Thoracic aorta (tissue), 2 donors: Measurements from ENCODE around the gene TRPV6. TPM values are rescaled to one million over a fixed set of nuclear protein-coding genes. Genes with fewer than 3 reads are reported as not detected.

Experiments used
- ATAC-seq: fragments of 150-250 bp; one replicate; pipeline ENCODE4 v1.8.0; 2017; ENCODE audit warnings: low read depth; ENCODE audit not compliant: insufficient number of reproducible peaks, low FRiP score
- DNase-seq: peaks from one replicate; pipeline ENCODE4 v3.0.0-alpha.2; 2020; ENCODE audit warnings: low spot score
- H3K27ac ChIP-seq, 2 donors: fragments of 200-600 bp; sonication (generic); 1 replicate in 1 of 2; 2 replicates in 1 of 2; pipeline ENCODE4 v1.5.1; 2016; ENCODE audit warnings: mild to moderate bottlenecking in 2 of 2, moderate library complexity in 2 of 2
- H3K27me3 ChIP-seq: fragments of 200-600 bp; sonication (generic); replicated peaks from 2 replicates; pipeline ENCODE4 v1.6.0; 2016; ENCODE audit warnings: mild to moderate bottlenecking; ENCODE audit not compliant: insufficient read depth
- H3K36me3 ChIP-seq: fragments of 200-600 bp; sonication (generic); one replicate; pipeline ENCODE4 v1.5.1; 2016
- H3K4me1 ChIP-seq, 2 donors: fragments of 200-600 bp; sonication (generic); 1 replicate in 1 of 2; 2 replicates in 1 of 2; pipeline versions ENCODE4 v1.5.1 to v1.6.0; 2016; ENCODE audit warnings: low read depth in 2 of 2, mild to moderate bottlenecking in 1 of 2; ENCODE audit not compliant: control insufficient read depth in 1 of 2
- H3K4me3 ChIP-seq: fragments of 200-600 bp; sonication (generic); 2 replicates; pipeline ENCODE4 v1.5.1; 2016; ENCODE audit warnings: mild to moderate bottlenecking
- H3K9me3 ChIP-seq: fragments of 200-600 bp; sonication (generic); 2 replicates; pipeline ENCODE4 v1.5.1; 2016
- total RNA-seq, 2 donors: library from RNA; depleted of rRNA; stranded (reverse); fragments of >200 nt; gene quantifications; one replicate each; pipeline versions ENCODE4 v1.1.0 to v1.2.3, GENCODE V29; 2016
- TF ChIP-seq, protein P1 (sequence below): fragments of 200-600 bp; sonication (generic); IDR thresholded peaks from one replicate; pipeline ENCODE4 v1.5.1; 2019; ENCODE audit warnings: antibody characterized with exemption

TRPV6 gene
- total RNA-seq, 2 donors from 2014 or later = not detected

GRCh38 chr7:142896151-142896550 lies 10.6 kb upstream of the TRPV6 start:
- TF ChIP-seq, protein P1, sequence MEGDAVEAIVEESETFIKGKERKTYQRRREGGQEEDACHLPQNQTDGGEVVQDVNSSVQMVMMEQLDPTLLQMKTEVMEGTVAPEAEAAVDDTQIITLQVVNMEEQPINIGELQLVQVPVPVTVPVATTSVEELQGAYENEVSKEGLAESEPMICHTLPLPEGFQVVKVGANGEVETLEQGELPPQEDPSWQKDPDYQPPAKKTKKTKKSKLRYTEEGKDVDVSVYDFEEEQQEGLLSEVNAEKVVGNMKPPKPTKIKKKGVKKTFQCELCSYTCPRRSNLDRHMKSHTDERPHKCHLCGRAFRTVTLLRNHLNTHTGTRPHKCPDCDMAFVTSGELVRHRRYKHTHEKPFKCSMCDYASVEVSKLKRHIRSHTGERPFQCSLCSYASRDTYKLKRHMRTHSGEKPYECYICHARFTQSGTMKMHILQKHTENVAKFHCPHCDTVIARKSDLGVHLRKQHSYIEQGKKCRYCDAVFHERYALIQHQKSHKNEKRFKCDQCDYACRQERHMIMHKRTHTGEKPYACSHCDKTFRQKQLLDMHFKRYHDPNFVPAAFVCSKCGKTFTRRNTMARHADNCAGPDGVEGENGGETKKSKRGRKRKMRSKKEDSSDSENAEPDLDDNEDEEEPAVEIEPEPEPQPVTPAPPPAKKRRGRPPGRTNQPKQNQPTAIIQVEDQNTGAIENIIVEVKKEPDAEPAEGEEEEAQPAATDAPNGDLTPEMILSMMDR = no peak
- H3K36me3 ChIP-seq = no peaks in the 10 kb centered on the region
- DNase-seq (no peak), ATAC-seq (no peak)
- H3K4me3 ChIP-seq = no peak overlapping the region
- no peak overlapping the region for H3K27ac ChIP-seq
- H3K27me3 ChIP-seq = no peaks in the 10 kb centered on the region
- H3K9me3 ChIP-seq = no peaks in the 10 kb centered on the region
- H3K4me1 ChIP-seq = no peaks in the 10 kb centered on the region

GRCh38 chr7:142894985-142895593 lies 9.5 kb upstream of the TRPV6 start:
- no peak for DNase-seq
- Histone ChIP-seq H3K36me3 (no peaks in the 10 kb centered on the region), H3K27ac (no peak overlapping the region), H3K9me3 (no peaks in the 10 kb centered on the region), H3K27me3 (no peaks in the 10 kb centered on the region), H3K4me3 (no peak overlapping the region), H3K4me1 (no peaks in the 10 kb centered on the region)
- TF ChIP-seq, protein P1 = no peak
- no peak for ATAC-seq

DNA sequence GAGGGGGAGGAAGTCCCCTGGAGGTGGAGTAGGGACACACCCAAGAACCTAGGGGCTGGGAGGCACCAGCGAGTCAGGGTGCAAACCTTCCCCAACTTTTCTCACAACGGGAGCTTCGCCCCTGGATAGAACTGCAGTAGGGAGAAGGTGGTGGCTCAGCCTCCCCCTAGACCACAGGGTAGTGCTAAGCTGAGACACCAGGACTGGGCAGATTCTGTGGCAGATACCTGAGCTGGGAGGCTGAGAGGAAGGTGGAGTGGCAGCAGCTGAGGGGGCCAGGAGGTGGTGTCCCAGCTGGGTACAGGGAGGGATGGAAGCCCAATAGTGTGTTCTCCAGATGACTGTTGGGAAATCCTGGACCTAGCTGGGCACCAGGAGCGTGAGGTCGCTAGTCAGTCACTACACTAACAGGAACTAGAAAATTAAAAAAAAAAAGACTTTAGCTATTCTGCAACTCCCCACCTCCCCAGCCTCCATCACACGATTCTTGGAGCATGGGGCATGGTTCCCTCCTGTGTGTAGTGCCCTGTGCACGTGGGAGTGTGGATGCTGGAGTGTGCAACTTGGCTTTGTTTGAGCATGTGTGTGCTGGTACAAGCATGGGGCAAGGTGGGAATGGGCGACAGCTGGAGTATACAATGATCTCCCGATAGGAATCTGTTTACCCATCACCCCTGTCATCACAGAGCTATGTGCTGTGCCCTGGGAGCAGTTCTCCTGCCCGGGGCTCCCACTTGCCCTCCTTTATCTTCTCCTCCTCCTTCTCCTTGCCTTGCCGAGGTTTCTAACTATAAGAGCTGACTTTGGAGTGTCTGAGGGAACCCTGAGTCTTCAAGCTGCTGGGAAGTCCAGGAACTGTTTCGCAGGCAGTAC lies 8.8 kb upstream of the TRPV6 start:
- Histone ChIP-seq H3K4me3 (no peak overlapping the region), H3K4me1 (no peaks in the 10 kb centered on the region), H3K36me3 (no peaks in the 10 kb centered on the region), H3K27me3 (no peaks in the 10 kb centered on the region), H3K27ac (no peak overlapping the region), H3K9me3 (no peaks in the 10 kb centered on the region)
- TF ChIP-seq, protein P1 = no peak
- ATAC-seq (no peak), DNase-seq (no peak)

- Histone ChIP-seq H3K9me3 (no peaks in the 10 kb centered on the region), H3K36me3 (no peaks in the 10 kb centered on the region), H3K4me1 (no peaks in the 10 kb centered on the region), H3K27ac (no peak overlapping the region), H3K4me3 (no peak overlapping the region), H3K27me3 (no peaks in the 10 kb centered on the region)
- DNase-seq = no peak
- TF ChIP-seq, protein P1 = no peak
- ATAC-seq = no peak
Measured at GRCh38 chr7:142892951-142893350, 7.4 kb upstream of the TRPV6 start.

DNA sequence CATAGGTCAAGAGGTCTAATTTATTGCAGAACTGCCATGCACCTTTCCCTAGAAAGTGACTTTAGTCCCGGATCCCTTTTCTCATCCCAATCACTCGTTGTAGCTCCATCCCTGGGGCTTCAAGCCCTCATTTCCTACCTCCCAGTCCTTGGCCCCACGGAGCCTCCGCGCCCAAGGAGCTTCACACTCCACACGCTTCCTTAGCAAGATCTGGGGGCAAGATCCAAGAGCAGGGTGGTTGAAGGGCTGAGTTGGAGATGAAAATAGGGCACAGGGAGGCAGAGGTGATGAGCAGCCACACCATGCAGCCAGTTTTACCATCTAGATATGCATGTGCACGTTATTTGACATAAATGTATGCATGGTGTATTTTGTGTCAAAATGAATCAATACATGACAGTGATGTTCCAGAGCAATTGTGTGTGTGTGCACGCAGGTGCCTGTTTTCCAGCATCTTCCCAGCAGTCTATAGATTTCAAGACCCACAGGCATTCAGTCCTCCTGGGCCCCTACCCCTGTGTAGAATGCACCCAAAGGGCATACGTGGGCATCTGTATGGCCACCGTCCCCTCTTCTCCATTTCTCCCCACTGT lies 6.0 kb upstream of the TRPV6 start:
- Histone ChIP-seq H3K27me3 (no peaks in the 10 kb centered on the region), H3K4me3 (no peak overlapping the region), H3K27ac (no peak overlapping the region), H3K4me1 (no peaks in the 10 kb centered on the region), H3K36me3 (no peaks in the 10 kb centered on the region), H3K9me3 (no peaks in the 10 kb centered on the region)
- TF ChIP-seq, protein P1 = no peak
- ATAC-seq (no peak), DNase-seq (no peak)
